ENCODE data around the gene CACNA1C.

DNA sequence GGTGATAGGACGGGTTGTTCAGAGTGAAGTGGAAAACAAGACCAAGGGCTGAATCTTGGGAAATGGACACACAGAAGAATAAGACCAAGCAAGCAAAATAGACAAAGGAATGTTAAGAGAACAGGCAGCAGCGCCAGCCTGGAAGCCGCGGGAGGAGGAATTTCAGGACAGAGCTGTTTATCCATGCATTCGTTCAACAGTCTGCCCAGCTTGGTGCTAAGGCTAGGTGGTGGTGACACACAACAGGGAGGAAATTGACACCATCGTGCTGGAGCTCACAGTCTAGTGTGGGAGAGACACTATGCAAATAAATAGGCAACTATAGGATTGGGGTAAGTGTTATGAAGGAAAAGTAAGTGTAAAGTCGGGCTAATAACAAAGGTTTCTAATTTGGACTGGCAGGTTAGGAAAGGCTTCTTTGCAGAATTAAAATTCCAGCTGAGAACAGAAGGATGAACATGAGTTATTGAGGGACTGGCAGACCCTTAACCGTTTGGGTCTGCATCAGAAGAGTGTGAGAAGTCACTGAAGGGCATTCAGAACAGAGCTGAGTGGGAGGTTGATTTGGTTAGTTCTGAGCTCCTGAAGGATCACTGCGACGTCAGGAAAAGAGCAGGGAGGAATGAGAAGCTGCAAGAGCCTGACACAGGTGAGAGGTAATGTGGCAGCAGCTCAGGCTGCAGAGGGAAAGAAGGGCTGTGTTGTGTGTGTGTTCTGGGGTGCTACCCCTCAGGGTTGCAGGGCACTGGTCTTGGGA, 499.4 kb downstream of the CACNA1C start:
- no peak for TF ChIP-seq MYC (IDR thresholded peaks at IDR 0.05; ENCODE audit: low read depth, low read length)
- TF ChIP-seq, protein P1, sequence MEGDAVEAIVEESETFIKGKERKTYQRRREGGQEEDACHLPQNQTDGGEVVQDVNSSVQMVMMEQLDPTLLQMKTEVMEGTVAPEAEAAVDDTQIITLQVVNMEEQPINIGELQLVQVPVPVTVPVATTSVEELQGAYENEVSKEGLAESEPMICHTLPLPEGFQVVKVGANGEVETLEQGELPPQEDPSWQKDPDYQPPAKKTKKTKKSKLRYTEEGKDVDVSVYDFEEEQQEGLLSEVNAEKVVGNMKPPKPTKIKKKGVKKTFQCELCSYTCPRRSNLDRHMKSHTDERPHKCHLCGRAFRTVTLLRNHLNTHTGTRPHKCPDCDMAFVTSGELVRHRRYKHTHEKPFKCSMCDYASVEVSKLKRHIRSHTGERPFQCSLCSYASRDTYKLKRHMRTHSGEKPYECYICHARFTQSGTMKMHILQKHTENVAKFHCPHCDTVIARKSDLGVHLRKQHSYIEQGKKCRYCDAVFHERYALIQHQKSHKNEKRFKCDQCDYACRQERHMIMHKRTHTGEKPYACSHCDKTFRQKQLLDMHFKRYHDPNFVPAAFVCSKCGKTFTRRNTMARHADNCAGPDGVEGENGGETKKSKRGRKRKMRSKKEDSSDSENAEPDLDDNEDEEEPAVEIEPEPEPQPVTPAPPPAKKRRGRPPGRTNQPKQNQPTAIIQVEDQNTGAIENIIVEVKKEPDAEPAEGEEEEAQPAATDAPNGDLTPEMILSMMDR (IDR thresholded peaks at IDR 0.05; ENCODE audit: low read depth, low read length), result no peak
- no peak for TF ChIP-seq POLR2A (IDR thresholded peaks at IDR 0.05; ENCODE audit: extremely low read depth, insufficient read length)
- TF ChIP-seq, protein P2, sequence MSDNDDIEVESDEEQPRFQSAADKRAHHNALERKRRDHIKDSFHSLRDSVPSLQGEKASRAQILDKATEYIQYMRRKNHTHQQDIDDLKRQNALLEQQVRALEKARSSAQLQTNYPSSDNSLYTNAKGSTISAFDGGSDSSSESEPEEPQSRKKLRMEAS (IDR thresholded peaks at IDR 0.05; ENCODE audit: low read depth, low read length), result no peak
